ENCODE results near the gene DBN1.

Gene DBN1

GRCh38 chr5:177443144-177443983 is 30.1 kb downstream of the DBN1 start:
- DNase-seq (ENCODE audit: low read depth): no peak

- DNase-seq (ENCODE audit: low read depth): no peak
Measured at GRCh38 chr5:177442066-177442826, 31.2 kb downstream of the DBN1 start.

- DNase-seq (ENCODE audit: low read depth): no peak
Measured at GRCh38 chr5:177440990-177441780, 32.2 kb downstream of the DBN1 start.

- DNase-seq (ENCODE audit: low read depth): no peak
Measured at GRCh38 chr5:177440211-177440989, 33.0 kb downstream of the DBN1 start.

GRCh38 chr5:177439518-177440053 is 33.8 kb downstream of the DBN1 start:
- no peak for DNase-seq (ENCODE audit: low read depth)

- DNase-seq (ENCODE audit: low read depth): no peak
Measured at GRCh38 chr5:177438468-177438867, 35.0 kb downstream of the DBN1 start.

- DNase-seq (ENCODE audit: low read depth): no peak
Measured at GRCh38 chr5:177437623-177438022, 35.8 kb downstream of the DBN1 start.

- DNase-seq (ENCODE audit: low read depth): no peak
Measured at GRCh38 chr5:177435847-177436536, 37.4 kb downstream of the DBN1 start.

- DNase-seq (ENCODE audit: low read depth): no peak
Measured at GRCh38 chr5:177434942-177435738, 38.3 kb downstream of the DBN1 start.

GRCh38 chr5:177434437-177434836 is 39.0 kb downstream of the DBN1 start:
- no peak for DNase-seq (ENCODE audit: low read depth)

- no peak for DNase-seq (ENCODE audit: low read depth)
Measured at GRCh38 chr5:177433658-177434217, 39.7 kb downstream of the DBN1 start.

GRCh38 chr5:177432839-177433657 is 40.4 kb downstream of the DBN1 start:
- DNase-seq (ENCODE audit: low read depth): no peak

GRCh38 chr5:177432143-177432838 is 41.1 kb downstream of the DBN1 start:
- DNase-seq (ENCODE audit: low read depth): no peak

GRCh38 chr5:177431317-177432142 is 41.9 kb downstream of the DBN1 start:
- no peak for DNase-seq (ENCODE audit: low read depth)

- DNase-seq (ENCODE audit: low read depth): no peak
Measured at GRCh38 chr5:177430972-177431316, 42.5 kb downstream of the DBN1 start.

GRCh38 chr5:177430140-177430951 is 43.1 kb downstream of the DBN1 start:
- no peak for DNase-seq (ENCODE audit: low read depth)
